SK-N-SH (cell line): ENCODE results near the gene BORCS5. TPM values are rescaled to one million over a fixed set of nuclear protein-coding genes. Genes with fewer than 3 reads are reported as not detected.

Experiments used
- CTCF ChIA-PET: fragments of 300-600, 350-600 bp; formaldehyde crosslinking; extraction: SDS; loops from one replicate; lab custom pipeline; 2021; lab: Yijun Ruan, JAX
- POLR2A ChIA-PET: fragments of 350-600 bp; sonication (Branson Sonifier 250); formaldehyde crosslinking; extraction: SDS; loops from one replicate; lab custom pipeline; 2020; ENCODE audit warnings: antibody characterized with exemption, inconsistent platforms; lab: Yijun Ruan, JAX
- DNase-seq: peaks from one replicate; pipeline ENCODE4 v3.0.0; 2012
- H2AFZ ChIP-seq: fragments of 200-600 bp; sonication (generic); 2 replicates; pipeline ENCODE4 v1.8.1; 2016; ENCODE audit warnings: antibody characterized with exemption, mild to moderate bottlenecking, low read depth
- H3F3A ChIP-seq: fragments of 200-600 bp; sonication (generic); replicated peaks from 2 replicates; pipeline ENCODE3; 2016; ENCODE audit warnings: antibody characterized with exemption, mild to moderate bottlenecking; ENCODE audit not compliant: insufficient read depth
- H3K27ac ChIP-seq, 2 experiments: fragments of 200-500 bp in 1 of 2; fragments of 200-600 bp in 1 of 2; sonication (Bioruptor generic) in 1 of 2; sonication (generic), shearing (Covaris generic) in 1 of 2; 2 replicates each; pipeline versions ENCODE4 v1.5.1 to v1.6.1; 2014 to 2016; ENCODE audit warnings: low read depth in 2 of 2, inconsistent platforms in 1 of 2, low read length in 1 of 2, mild to moderate bottlenecking in 1 of 2, mixed read lengths in 1 of 2
- H3K27me3 ChIP-seq: fragments of 200-600 bp; sonication (generic), shearing (Covaris generic); 2 replicates; pipeline ENCODE4 v1.6.1; 2016; ENCODE audit warnings: mixed run types; ENCODE audit not compliant: insufficient read depth
- H3K36me3 ChIP-seq, 2 experiments: fragments of 200-500 bp in 1 of 2; fragments of 200-600 bp in 1 of 2; sonication (Bioruptor generic) in 1 of 2; sonication (generic) in 1 of 2; replicated peaks in 1 of 2; 2 replicates each; pipeline versions ENCODE3 to v1.5.1; 2014 to 2016; ENCODE audit warnings: low read length in 1 of 2, mild to moderate bottlenecking in 1 of 2; ENCODE audit not compliant: insufficient read depth in 2 of 2, control insufficient read depth in 1 of 2
- H3K4me1 ChIP-seq, 2 experiments: fragments of 200-500 bp in 1 of 2; fragments of 200-600 bp in 1 of 2; sonication (Bioruptor generic) in 1 of 2; sonication (generic), shearing (Covaris generic) in 1 of 2; 2 replicates each; pipeline versions ENCODE4 v1.5.1 to v1.6.1; 2014 to 2016; ENCODE audit warnings: low read depth in 1 of 2, low read length in 1 of 2, mixed run types in 1 of 2; ENCODE audit not compliant: insufficient read depth in 2 of 2, control insufficient read depth in 1 of 2
- H3K4me2 ChIP-seq: fragments of 200-600 bp; sonication (generic), shearing (Covaris generic); 2 replicates; pipeline ENCODE4 v1.6.1; 2017; ENCODE audit warnings: mixed run types
- H3K4me3 ChIP-seq, 2 experiments: fragments of 200-500 bp in 1 of 2; fragments of 200-600 bp in 1 of 2; sonication (Bioruptor generic) in 1 of 2; sonication (generic), shearing (Covaris generic) in 1 of 2; 2 replicates each; pipeline versions ENCODE4 v1.5.1 to v1.8.1; 2014 to 2016; ENCODE audit warnings: low read depth in 2 of 2, inconsistent platforms in 1 of 2, low read length in 1 of 2, mild to moderate bottlenecking in 1 of 2, mixed read lengths in 1 of 2, moderate library complexity in 1 of 2
- H3K79me2 ChIP-seq: fragments of 200-600 bp; sonication (generic); 2 replicates; pipeline ENCODE4 v1.8.1; 2017; ENCODE audit warnings: mild to moderate bottlenecking; ENCODE audit not compliant: insufficient read depth
- H3K9ac ChIP-seq: fragments of 200-600 bp; sonication (generic); 2 replicates; pipeline ENCODE4 v1.6.1; 2017; ENCODE audit warnings: mixed run types
- H3K9me2 ChIP-seq: fragments of 200-600 bp; sonication (generic); 2 replicates; pipeline ENCODE4 v1.6.1; 2017; ENCODE audit warnings: mixed run types
- H3K9me3 ChIP-seq: fragments of 200-600 bp; sonication (generic); 2 replicates; pipeline ENCODE4 v1.6.1; 2017; ENCODE audit warnings: mixed run types, mild to moderate bottlenecking, moderate library complexity
- H4K20me1 ChIP-seq: fragments of 200-600 bp; sonication (generic); 2 replicates; pipeline ENCODE4 v1.6.1; 2017; ENCODE audit warnings: mild to moderate bottlenecking, mixed run types; ENCODE audit not compliant: insufficient read depth
- CTCF ChIP-seq: fragments of 200-600 bp; sonication (generic); IDR thresholded peaks from 2 replicates; pipeline ENCODE4 v1.6.1; 2017; ENCODE audit warnings: antibody characterized with exemption, mild to moderate bottlenecking, moderate library complexity
- EP300 ChIP-seq, 2 experiments: IDR thresholded peaks; 2 replicates each; pipeline versions ENCODE4 v1.4.0 to v1.6.1; 2012; ENCODE audit warnings: borderline replicate concordance in 1 of 2, low read depth in 1 of 2, low read length in 1 of 2
- IRF3 ChIP-seq: fragments of 150-350 bp; IDR thresholded peaks from 2 replicates; pipeline ENCODE4 v1.6.1; 2016; ENCODE audit warnings: mild to moderate bottlenecking, low read depth, low read length
- MAX ChIP-seq: IDR thresholded peaks from 2 replicates; pipeline ENCODE4 v1.4.0; 2012; ENCODE audit warnings: low read depth
- MXI1 ChIP-seq: IDR thresholded peaks from 2 replicates; pipeline ENCODE4 v1.6.1; 2012; ENCODE audit warnings: mild to moderate bottlenecking, low read depth, low read length, improper control_type of control experiment
- NRF1 ChIP-seq: IDR thresholded peaks from 2 replicates; pipeline ENCODE4 v1.6.1; 2012; ENCODE audit warnings: low read depth, mild to moderate bottlenecking, low read length
- POLR2AphosphoS5 ChIP-seq: IDR thresholded peaks from 2 replicates; pipeline ENCODE4 v1.6.1; 2012; ENCODE audit warnings: low read depth, low read length
- REST ChIP-seq: IDR thresholded peaks from 2 replicates; pipeline ENCODE4 v1.6.1; 2012; ENCODE audit warnings: mild to moderate bottlenecking, low read depth, low read length, moderate library complexity
- RXRA ChIP-seq: IDR thresholded peaks from 2 replicates; pipeline ENCODE4 v1.4.0; 2012; ENCODE audit warnings: low read depth, mild to moderate bottlenecking, borderline replicate concordance
- USF2 ChIP-seq: fragments of 150-350 bp; IDR thresholded peaks from 2 replicates; pipeline ENCODE4 v1.6.1; 2017; ENCODE audit warnings: antibody characterized with exemption, low read length, low read depth, borderline replicate concordance
- WGBS: methylation state at CpG from one replicate; pipeline ENCODE4 v1.1.6; 2017; ENCODE audit warnings: low lambda C conversion rate; 5-methylcytosine and 5-hydroxymethylcytosine counted together
- polyA plus RNA-seq, 3 experiments: library from polyadenylated mRNA; depleted of rRNA; stranded (reverse); fragments of >200 nt; gene quantifications; 2 replicates each; pipeline ENCODE4 v1.2.3, GENCODE V29; 2012

BORCS5 gene
- polyA plus RNA-seq, 1 of the 3 experiments (the other 2 are of a cell fraction) = 16.3 TPM

- no peak for TF ChIP-seq MXI1
- no peak for TF ChIP-seq RXRA
- no peak for TF ChIP-seq IRF3
- TF ChIP-seq MAX = no peak
- TF ChIP-seq REST = no peak
- no peak for TF ChIP-seq USF2
- no peak for TF ChIP-seq EP300 (IDR thresholded peaks at IDR 0.05; ENCODE audit: borderline replicate concordance in 1 of 2, low read depth in 1 of 2, low read length in 1 of 2)
- TF ChIP-seq CTCF = no peak
- no peak for TF ChIP-seq POLR2AphosphoS5
- TF ChIP-seq NRF1 = no peak
- Histone ChIP-seq H3K4me1 (peaks cover 11 to 15% of the 10 kb centered on the region in 2 experiments; a peak in 2 of 4 replicates), H3K9ac (no peak overlapping the region), H4K20me1 (no peaks in the 10 kb centered on the region), H3K4me3 (no peak overlapping the region), H3K36me3 (no peaks in the 10 kb centered on the region), H3K9me2 (no peaks in the 10 kb centered on the region), H3K27ac (no peak overlapping the region), H3K4me2 (no peak overlapping the region), H3K27me3 (no peaks in the 10 kb centered on the region), H3K9me3 (no peaks in the 10 kb centered on the region), H2AFZ (no peak overlapping the region), H3F3A (peaks cover 13% of the 10 kb centered on the region), H3K79me2 (no peaks in the 10 kb centered on the region)
- WGBS = 100% methylated on average over 1 of the region's 1 CpG
- ChIA-PET CTCF (interaction anchor here (0.8 to 3.2 kb wide), 6 partner anchors 9 to 254 kb away, joined by 3 to 18 read pairs (median 7); partner anchors contain the start of genes BORCS5 and MANSC1), POLR2A (no interaction called here)
- DNase-seq = no peak
Measured at GRCh38 chr12:12336511-12336910, 20.4 kb upstream of the BORCS5 start.
